GM12872 (cell line): ENCODE data around the gene SEC22A.

Experiments used
- TF ChIP-seq, protein P1 (sequence below): IDR thresholded peaks from 3 replicates; pipeline ENCODE4 v1.5.1; 2011; ENCODE audit warnings: low read depth, mild to moderate bottlenecking, low read length, moderate library complexity; ENCODE audit not compliant: insufficient read depth

Gene SEC22A

GRCh38 chr3:123201557-123202427 is at the start of gene SEC22A:
SEC22A (plus strand) TSS chr3:123201943; CDS start chr3:123209218, 7,275 bp downstream.
- TF ChIP-seq, protein P1, sequence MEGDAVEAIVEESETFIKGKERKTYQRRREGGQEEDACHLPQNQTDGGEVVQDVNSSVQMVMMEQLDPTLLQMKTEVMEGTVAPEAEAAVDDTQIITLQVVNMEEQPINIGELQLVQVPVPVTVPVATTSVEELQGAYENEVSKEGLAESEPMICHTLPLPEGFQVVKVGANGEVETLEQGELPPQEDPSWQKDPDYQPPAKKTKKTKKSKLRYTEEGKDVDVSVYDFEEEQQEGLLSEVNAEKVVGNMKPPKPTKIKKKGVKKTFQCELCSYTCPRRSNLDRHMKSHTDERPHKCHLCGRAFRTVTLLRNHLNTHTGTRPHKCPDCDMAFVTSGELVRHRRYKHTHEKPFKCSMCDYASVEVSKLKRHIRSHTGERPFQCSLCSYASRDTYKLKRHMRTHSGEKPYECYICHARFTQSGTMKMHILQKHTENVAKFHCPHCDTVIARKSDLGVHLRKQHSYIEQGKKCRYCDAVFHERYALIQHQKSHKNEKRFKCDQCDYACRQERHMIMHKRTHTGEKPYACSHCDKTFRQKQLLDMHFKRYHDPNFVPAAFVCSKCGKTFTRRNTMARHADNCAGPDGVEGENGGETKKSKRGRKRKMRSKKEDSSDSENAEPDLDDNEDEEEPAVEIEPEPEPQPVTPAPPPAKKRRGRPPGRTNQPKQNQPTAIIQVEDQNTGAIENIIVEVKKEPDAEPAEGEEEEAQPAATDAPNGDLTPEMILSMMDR, result no peak

GRCh38 chr3:123152687-123153086 is 49.1 kb upstream of the SEC22A start:
- TF ChIP-seq, protein P1, result no peak

GRCh38 chr3:123153125-123154019 is 48.4 kb upstream of the SEC22A start:
- TF ChIP-seq, protein P1, result no peak

DNA sequence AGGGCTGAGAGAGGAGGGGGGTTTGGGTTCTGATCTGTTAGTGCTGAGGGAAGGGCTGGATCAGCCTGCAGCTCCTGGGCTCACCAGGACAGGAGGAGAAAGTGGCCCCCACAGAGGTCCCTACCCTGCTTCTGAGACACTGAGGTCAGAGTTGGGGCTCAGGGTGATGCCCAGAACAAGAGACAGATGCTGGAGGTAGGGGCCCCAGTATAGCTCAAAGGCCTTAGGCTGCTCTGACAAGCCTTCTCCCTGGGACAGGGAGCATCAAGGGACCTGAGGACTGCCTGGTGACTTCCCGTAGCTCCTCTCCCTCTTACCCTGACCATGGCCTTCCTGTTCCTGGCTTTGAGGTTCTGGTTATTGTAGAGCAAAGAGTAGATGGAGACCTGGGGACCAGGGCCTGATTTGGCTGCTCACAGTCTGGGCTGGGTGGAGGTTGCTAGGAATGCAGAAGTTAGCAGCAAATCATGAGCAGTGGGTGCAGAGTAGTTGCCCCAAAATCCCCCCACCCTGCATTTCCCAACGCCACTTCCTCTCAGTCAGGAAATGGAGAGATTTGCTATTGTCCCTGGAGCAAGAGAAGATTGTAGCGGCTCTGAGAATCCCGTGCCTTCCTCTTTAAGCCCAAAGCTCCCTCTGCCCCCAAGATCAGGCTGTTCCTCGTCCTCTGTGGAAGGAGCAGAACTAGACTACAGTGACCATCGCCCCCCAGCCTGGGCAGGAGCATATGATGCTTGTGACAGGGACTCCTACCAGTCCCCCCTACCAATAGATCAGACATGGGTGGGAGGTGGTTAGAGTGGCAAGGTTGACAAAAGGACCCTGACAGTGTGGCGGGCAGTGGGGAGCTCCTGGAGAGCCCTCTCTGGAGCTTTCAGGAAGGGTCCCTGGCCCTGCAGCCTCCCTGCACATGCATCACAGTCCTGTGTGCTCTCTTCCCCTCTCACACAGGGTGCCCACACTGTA is 47.4 kb upstream of the SEC22A start:
- TF ChIP-seq, protein P1, result no peak

- TF ChIP-seq, protein P1, result no peak
Observed at GRCh38 chr3:123155471-123156011, 46.2 kb upstream of the SEC22A start.

DNA sequence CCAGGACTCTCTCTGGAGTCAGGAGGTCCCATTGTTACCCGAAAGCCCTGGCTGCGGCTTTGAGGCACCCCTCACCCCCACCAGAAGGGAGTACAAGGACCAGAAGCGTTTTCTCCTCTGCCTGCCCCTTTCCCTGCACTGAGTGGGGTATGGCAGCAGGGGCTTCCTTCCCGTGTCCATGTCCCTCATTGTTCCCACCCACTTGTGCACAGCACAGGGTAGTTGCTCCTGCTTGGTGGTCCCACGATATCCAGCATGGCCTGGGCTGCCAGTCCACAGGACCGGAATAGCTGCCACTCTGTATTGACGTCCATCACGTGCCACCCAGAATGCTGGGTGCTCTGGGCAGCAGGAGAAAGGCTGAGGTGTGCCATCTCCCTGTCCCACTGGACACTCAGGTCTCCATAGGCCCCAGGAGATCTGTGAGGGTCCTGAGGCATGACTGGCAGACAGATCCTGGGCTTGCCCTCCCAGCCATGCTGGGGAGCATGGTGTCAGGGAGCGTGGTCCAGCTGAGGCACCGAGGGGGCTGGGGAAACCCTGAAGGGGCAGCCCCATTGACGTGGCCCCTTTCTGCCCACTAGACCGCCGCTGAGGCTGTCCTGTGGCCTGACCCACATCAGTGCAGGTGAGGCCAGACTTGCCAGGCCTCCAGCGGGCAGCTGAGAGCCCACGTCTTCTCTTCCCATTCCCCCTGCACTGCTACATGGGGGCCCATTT is 45.3 kb upstream of the SEC22A start:
- TF ChIP-seq, protein P1, result no peak
